PFSK-1 (cell line): ENCODE measurements around the gene TLR3. TPM values are rescaled to one million over a fixed set of nuclear protein-coding genes. Genes with fewer than 3 reads are reported as not detected.

ENCODE experiments used
- FOXP2 ChIP-seq: optimal IDR thresholded peaks from 2 replicates; pipeline ENCODE3; 2011; ENCODE audit warnings: borderline replicate concordance, control low read depth, inconsistent platforms; ENCODE audit not compliant: insufficient read depth; ENCODE audit errors: extremely low read length, extremely low read depth
- POLR2AphosphoS5 ChIP-seq: IDR thresholded peaks from 2 replicates; pipeline ENCODE4 v1.6.1; 2012; ENCODE audit warnings: low read depth, mild to moderate bottlenecking, control low read depth, low read length, moderate library complexity
- SIN3A ChIP-seq: IDR thresholded peaks from 2 replicates; pipeline ENCODE4 v1.6.1; 2012; ENCODE audit warnings: mild to moderate bottlenecking, low read length, moderate library complexity, borderline replicate concordance; ENCODE audit not compliant: insufficient read depth
- TAF1 ChIP-seq: IDR thresholded peaks from 2 replicates; pipeline ENCODE4 v1.6.1; 2012; ENCODE audit warnings: low read length, control low read depth, borderline replicate concordance; ENCODE audit not compliant: insufficient read depth
- polyA plus RNA-seq: library from polyadenylated mRNA; unstranded; fragments of >200 nt; gene quantifications from one replicate; pipeline ENCODE4 v1.2.1, GENCODE V29; 2012; ENCODE audit warnings: low read depth, missing spikeins; ENCODE audit not compliant: insufficient read length
- TF ChIP-seq, protein P1 (sequence below), 2 experiments: IDR thresholded peaks; 2 replicates each; pipeline versions ENCODE4 v1.6.1 to v1.8.0; 2011 to 2012; ENCODE audit warnings: low read depth in 2 of 2, low read length in 2 of 2, control low read depth in 1 of 2, inconsistent platforms in 1 of 2, mild to moderate bottlenecking in 1 of 2, moderate library complexity in 1 of 2; ENCODE audit not compliant: insufficient read depth in 1 of 2

Gene TLR3
- polyA plus RNA-seq: not detected

DNA sequence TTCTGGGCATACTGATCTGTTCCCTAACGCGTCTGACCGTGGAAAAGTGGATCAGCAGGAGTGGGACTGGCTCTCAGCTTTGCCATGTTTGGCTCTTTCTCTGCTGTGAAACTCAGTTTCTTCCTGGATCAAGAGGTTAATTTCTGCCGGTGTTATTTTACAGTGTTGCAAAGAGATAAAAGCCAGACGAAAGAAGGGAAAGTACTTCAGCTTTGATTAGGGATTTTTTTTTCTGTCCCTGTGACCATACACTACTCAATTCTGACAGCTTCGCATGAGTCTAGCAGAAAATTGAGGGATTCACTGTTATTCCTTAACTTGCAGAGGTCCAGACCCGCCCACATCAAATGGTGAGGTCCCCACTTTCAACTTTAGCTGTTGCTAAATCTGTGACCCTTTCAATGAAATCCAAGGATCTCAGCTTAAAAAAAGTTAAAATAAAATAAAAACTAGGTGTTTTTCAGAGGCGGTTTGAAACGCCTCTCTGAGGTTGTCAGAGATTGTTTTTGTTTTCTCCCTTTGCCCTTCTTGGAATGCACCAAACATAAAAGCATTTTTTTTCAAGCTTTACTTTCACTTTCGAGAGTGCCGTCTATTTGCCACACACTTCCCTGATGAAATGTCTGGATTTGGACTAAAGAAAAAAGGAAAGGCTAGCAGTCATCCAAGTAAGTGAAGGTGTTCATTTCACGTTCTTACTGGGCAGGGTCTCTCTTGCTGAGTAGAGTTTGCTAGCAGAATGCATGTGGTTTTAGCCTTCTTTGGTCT, at the start of gene TLR3:
Gene TLR3 (plus strand): TSS at position 576 of the 768 bp plus-strand sequence. CDS start 7,464 bp downstream, outside the sequence.
- TF ChIP-seq SIN3A (no peak), POLR2AphosphoS5 (no peak), TAF1 (no peak), FOXP2 (no peak)
- TF ChIP-seq, protein P1, sequence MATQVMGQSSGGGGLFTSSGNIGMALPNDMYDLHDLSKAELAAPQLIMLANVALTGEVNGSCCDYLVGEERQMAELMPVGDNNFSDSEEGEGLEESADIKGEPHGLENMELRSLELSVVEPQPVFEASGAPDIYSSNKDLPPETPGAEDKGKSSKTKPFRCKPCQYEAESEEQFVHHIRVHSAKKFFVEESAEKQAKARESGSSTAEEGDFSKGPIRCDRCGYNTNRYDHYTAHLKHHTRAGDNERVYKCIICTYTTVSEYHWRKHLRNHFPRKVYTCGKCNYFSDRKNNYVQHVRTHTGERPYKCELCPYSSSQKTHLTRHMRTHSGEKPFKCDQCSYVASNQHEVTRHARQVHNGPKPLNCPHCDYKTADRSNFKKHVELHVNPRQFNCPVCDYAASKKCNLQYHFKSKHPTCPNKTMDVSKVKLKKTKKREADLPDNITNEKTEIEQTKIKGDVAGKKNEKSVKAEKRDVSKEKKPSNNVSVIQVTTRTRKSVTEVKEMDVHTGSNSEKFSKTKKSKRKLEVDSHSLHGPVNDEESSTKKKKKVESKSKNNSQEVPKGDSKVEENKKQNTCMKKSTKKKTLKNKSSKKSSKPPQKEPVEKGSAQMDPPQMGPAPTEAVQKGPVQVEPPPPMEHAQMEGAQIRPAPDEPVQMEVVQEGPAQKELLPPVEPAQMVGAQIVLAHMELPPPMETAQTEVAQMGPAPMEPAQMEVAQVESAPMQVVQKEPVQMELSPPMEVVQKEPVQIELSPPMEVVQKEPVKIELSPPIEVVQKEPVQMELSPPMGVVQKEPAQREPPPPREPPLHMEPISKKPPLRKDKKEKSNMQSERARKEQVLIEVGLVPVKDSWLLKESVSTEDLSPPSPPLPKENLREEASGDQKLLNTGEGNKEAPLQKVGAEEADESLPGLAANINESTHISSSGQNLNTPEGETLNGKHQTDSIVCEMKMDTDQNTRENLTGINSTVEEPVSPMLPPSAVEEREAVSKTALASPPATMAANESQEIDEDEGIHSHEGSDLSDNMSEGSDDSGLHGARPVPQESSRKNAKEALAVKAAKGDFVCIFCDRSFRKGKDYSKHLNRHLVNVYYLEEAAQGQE (IDR thresholded peaks at IDR 0.05; ENCODE audit: insufficient read depth in 1 of 2, low read depth in 2 of 2, low read length in 2 of 2): no peak

DNA sequence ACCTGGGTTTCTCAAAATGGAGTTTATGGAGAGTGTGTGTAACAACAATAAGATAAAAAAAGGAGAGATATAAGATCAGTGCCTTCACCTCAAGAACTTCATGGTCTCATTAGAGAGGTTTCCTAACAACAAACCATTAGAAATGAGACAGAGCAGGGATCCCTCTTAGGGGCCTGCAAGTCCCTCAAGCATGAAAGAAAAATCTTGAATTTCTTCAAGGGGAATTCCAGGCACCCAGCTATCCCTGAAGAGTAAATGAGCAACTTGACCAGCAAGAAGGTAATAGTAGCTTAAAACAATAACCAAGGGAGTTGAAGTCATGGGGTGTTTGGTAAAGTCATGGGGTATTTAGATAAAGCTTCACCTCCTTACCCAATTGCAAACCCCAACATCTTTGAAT, 49.7 kb upstream of the TLR3 start:
- TF ChIP-seq POLR2AphosphoS5 (no peak), SIN3A (no peak), TAF1 (no peak), FOXP2 (no peak)
- TF ChIP-seq, protein P1 (IDR thresholded peaks at IDR 0.05; ENCODE audit: insufficient read depth in 1 of 2, low read depth in 2 of 2, low read length in 2 of 2): no peak

DNA sequence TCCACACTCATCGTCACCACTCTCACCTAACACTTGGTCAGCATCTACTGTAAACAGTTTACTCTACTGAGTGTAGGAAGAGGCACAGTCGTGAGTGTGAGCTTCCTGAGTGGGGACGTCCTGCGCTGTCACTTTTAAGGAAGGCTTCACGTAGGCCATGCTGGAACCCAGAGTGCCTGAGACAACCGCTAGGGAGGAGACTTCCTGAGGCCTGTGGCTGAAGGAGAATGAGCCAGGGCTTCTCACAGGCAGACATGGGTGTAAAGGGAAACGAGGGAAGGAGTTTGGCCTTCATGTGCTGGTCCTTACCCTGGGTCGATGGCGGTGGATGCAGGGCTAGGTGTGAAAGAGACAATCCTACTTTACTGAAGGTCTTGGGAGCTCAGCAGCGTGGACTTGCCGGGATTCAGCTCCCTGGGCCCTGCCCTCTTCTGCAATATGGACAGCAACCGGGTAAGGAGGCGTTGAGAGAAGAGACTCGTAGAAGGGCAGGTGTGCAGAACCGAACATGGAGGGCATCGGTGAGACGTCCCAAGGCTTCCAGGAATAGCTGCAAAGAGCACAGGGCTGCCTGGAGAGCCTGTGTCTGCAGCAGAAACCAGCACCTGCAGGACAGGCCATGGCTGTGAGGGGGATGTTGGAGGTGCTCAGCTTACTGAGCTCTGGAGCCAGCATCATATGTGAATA, 48.7 kb upstream of the TLR3 start:
- TF ChIP-seq TAF1 (no peak), FOXP2 (no peak), SIN3A (no peak), POLR2AphosphoS5 (no peak)
- TF ChIP-seq, protein P1 (IDR thresholded peaks at IDR 0.05; ENCODE audit: insufficient read depth in 1 of 2, low read depth in 2 of 2, low read length in 2 of 2): no peak

DNA sequence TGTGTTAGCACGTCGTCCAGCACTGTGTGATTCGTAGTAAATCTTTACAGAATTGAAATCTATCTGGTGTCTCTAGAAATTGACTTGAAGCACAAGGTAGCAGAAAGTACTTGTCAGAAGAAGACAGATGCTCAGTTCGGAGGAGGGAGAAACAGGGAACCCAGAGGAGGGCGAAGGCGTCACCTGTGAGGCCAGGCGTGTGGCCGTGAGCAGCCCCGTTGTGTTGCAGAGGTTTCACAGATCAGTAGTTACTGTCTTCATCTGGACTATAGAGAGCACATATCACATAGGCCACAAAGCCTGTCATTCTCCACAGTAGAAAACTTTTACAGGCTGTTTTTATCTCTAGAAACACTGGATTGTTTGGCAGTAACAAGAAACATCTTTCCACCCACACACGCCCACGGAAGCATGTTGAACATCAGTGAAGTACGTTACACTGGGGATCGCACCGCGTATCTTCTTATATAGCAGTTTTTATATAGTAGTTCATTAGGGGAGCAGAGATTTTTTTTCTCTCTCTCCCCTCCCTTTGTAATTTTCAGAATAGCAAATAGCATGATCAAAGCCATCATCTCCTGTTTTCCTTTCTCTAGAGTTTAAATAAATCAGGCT, 48.1 kb upstream of the TLR3 start:
- TF ChIP-seq POLR2AphosphoS5: no peak
- TF ChIP-seq, protein P1 (IDR thresholded peaks at IDR 0.05; ENCODE audit: insufficient read depth in 1 of 2, low read depth in 2 of 2, low read length in 2 of 2): no peak
- TF ChIP-seq FOXP2: no peak
- no peak for TF ChIP-seq SIN3A
- no peak for TF ChIP-seq TAF1
